8988T (cell line): ENCODE measurements around the gene HCK.
"Not testable (repeated sequence)": the region's sequence is repeated elsewhere in the genome, so short reads cannot be mapped to it uniquely, and the experiment has no call there.

Experiments
- DNase-seq: peaks from one replicate; pipeline ENCODE4 v3.0.0; 2011

The HCK gene

DNA sequence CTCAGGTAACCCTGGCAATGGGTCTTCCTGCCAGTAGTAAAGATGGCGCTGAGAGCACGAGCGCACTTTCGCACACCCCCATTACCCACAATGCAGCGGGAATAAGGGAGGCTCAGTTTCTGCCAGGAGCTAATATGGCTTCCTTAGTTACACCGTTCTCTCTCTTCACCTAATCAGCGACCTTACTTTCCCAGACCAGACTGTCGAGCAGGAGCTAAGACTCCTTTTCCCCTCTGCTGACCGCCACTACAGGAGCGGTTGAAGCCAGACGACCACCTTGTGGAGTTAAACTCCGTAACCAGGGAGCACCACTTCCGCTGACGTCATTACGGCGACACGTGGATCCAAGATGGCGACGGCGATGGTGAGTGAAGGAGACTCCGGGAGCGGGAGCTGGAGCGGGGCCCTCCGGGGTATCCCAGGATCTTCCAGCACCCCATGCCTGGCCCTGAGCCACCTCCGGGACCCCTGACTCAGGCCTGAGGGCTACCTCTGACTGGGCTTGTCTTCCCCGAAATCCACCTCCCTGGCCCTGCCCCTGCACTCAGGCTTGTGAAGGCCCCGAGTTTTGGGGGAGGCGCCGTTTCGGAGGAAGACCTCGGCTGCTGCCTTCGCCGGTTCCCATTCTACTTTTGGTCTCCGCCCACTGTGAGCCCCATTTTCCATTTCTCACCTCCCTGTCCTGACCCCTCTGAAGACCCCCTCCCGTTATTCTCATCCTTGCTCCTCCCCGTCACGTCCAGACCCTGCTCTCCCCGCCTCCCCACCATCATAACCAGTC lies 57.5 kb downstream of the HCK start, which contains the start of gene TM9SF4:
TM9SF4 (plus strand) TSS at position 323 of the 781 bp plus-strand sequence; CDS start at position 350, 27 bp downstream.
- DNase-seq, result peak; percentile 57

DNA sequence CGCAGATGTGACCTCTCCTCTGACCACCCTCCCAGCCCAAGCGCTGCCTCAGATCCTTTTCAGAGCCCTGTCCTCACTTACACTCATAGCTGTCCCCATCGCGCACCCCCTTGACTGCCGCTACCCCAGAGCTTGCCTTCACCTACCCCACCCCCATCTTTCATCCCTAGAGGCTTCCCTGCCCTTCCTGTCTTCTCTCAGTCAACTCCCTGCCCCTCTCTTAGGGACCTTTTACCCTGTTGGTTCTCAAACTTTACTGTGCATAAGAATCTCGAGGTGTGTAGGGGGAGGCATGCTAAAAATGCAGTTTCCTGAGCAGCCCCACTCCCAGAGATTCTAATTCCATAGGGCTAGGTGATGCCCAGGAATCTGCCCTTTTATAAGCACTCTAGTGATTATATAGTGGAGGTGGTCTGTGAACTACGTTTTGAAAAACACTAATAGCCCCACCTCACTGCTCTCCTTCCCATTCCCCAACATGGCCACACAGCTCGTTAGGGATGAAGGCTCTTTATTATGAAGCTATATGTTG lies 58.2 kb downstream of the HCK start:
- no peak for DNase-seq

DNA sequence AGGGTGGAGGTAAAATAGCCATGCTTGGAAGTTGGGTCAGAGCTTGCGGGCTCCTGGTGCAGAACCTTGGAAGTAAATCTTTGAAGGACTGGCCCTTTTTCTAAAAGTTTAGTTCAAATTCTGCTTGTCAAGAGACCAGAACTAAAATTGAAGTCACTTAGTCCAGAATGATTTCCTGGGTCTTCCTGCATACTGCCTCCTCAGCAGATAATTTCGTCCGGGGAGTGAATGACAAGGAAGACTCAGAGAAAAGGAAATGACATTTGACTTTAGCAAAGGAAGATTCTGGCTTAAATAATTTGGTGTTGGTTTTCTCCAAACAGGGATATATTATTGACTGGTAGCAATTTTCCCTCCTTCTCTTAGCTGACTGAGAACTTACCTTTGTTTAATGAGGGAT lies 58.7 kb downstream of the HCK start:
- no peak for DNase-seq

DNA sequence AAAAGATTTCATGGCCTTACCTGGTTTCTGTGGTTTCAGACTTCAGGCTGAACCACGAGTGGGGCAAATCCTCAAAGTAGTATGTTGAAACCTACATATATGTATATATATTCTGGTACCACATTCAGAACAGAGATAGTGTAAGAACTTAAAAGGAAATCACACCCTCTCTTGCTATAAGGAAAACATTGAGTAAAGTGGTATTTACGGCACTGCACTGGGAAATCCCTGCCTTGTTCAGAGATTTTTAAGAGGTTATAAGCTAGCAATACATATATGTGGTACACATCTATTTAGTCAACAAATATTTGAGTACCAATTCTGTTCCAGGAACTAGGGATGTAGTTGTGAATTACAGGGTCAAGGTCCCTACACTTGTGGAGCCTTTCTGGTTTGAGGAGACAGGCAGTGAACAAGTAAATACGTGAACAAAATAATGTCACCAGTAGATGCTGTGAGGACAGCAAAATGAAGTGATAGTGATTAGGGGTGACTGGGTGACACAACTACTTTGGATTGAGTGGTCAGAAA lies 59.2 kb downstream of the HCK start:
- DNase-seq, result no peak

DNA sequence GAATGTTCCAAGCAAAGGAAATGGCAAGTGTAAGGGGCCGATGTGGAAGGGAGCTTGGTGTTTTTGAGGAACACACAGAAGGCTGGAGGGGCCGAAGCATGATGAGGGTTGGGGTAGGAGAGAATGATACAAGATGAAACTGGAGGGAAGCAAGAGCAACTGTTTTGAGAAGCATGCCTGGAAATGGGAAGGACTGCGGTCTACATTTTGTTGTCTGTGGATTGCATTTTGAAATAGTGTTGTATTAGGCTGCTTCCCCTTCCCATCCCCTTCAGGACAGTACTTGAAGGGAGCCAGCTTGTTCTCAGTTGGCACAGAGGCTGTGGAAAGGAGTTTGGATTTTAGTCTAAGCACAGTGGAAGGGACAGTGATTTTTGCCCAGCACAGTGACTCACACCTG lies 59.7 kb downstream of the HCK start:
- no peak for DNase-seq

DNA sequence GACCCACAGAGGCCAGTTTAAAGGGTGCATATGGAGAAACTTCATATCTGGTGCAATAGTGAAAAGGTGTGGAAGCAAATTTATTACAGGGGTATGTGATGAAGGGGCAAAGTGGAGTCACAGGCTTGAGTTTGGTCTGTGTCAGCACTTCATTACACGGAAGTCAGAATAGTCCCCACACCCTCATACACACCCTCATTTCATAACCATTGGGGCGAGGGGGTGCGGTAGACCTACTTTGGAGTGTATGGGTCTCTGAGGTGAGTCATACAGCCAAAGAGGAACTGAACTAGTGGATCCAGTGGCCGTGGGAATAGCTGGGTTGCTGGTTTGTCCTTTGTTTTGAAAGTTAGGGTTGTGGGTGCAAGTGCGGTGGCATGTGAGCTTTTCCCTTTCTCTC lies 60.8 kb downstream of the HCK start:
- DNase-seq, result no peak

DNA sequence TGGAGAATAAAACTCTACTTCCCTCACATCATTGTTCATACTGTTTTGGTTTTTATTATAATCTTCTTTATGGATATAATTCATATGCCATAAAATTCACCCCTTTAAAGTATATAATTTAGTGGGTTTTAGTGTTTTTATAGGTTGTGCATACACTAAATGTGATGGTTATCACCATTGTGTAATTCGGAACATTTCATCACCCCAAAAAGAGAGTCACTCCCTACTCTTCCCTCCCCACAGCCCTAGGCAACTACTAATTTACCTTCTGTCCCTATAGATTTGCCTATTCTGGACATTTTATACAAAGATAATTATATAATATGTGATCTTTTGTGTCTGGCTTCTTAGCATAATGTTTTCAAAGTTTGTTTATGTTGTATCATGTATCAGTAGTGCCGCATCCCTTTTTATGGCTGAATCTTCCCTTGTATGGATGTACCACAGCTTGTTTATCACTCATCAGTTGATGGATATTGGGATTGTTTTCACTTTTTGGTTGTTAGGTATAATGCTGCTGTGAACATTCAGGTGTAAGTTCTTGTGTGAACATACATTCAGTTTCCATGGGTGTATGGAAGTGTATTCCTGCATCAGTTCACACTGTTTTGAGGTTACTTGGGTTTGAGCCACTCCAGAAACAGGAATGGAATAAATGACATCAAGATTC lies 61.7 kb downstream of the HCK start:
- DNase-seq, result no peak

DNA sequence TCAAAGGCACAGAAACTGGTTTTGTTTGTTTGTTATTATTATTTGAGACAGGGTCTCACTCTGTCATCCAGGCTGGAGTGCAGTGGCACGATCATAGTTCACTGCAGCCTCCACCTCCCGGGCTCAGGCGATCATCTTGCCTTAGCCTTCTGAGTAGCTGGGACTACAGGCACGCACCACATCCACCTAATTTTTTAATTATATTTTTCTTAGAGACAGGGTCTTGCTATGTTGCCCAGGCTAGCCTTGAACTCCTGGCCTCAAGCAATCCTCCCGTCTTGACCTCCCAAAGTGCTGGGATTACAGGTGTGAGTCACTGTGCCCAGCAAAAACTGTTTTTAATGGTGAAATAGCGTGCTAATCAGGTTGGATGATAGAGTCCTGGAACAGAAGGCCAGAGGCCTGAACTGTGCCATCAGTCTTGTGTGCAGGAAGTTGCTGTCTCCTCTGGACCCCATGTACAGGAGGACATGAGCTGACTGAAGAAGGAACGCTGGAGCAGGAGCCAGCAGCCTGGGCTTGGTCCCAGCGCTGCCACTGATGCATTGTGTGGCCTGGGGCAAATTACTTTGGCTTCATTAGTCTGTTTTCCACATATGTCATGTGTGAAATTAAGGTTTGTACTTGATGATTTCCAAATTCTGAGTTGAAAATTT lies 62.4 kb downstream of the HCK start:
- DNase-seq, result no peak

DNA sequence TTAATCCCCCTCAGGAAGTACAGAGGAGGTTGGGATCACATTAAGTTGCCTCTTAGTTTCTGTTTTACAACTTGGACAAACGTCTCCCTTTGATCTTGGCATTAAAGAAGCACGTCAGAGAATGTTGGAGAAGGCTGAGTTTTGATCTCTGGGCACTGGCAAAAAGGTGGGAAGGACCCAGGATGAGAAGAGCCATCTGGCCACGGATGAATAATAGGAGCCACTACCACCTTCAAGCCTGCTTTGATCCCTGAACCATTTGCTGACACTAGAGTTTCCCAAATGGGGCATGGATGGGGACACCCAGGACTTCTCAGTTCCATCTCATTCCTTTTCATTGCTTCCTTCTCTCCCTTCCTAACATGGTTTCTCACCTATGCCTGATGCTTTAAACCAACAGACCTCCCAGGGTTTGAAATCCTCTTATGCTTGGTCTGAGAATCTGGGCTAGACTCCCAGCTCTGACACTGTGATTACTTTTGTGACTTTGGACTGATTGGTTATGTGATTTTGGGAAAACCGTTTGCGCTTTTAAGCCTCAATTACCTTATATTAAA lies 63.2 kb downstream of the HCK start:
- no peak for DNase-seq

DNA sequence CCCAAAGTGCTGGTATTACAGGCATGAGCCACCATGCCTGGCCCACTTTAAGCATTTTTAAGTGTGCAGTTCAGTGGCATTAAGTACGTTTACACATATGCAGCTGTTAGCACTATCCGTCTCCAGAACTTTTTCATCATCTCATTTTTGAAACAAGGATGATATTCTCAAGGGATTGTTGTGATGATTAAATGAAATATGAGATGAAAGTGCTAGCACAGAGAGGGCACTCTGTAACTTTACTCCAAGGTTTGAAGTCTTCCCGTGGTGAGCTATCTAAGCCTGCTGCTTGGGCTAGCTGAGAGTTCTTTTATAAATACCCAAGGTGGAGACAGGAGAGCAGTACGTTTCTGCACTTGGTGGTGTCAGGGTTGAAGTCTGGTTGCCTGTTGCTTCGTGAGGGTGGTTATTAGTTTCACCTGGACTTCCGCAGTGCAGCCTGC lies 64.1 kb downstream of the HCK start:
- no peak for DNase-seq

DNA sequence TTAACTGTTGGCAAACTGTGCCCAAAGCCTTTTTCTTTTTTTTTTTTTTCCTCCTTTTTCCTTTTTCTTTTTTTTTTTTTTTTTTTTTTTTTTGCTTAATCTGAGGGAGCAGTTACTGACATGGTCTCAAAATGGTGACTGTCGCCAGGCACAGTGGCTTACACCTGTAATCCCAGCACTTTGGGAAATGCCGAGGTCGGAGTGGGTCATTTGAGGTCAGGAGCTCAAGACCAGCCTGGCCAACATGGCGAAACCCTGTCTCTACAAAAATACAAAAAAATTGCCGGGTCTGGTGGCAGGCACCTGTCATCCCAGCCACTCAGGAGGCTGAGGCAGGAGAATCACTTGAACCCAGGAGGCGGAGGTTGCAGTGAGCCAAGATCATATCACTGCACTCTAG lies 64.8 kb downstream of the HCK start:
- DNase-seq, result not testable (repeated sequence)

DNA sequence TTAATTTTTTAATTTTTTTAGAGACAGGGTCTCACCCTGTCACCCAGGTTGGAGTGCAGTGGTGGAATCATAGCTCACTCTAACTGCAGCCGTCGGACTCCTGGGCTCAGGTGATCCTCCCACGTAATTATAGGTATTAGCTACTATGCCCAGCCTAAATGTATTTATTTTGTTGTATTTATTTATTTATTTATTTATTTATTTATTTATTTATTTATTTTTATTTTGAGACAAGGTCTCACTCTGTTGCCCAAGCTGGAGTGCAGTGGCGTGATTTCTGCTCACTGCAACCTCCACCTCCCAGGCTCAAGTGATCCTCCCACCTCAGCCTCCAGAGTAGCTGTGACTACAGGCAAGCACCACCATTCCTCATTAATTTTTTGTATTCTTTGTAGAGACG lies 66.4 kb downstream of the HCK start:
- not testable (repeated sequence) for DNase-seq

DNA sequence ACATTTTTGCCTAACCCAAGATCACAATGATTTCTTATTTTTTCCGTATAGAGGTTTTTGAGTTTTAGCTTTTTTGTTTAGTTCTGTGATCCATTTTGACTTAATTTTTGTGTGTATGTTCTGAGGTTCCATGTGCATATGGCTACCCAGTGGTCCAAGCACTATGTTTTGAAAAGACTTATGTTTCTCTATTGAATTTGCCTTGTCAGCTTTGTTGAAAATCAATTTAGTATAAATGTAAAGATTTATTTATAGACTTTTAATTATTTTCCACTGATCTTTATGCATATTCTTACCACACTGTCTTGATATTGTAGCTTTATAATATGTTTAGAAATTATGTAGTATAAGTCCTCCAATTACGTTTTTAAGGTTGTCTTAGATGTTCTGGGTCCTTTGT lies 67.7 kb downstream of the HCK start:
- DNase-seq, result no peak

DNA sequence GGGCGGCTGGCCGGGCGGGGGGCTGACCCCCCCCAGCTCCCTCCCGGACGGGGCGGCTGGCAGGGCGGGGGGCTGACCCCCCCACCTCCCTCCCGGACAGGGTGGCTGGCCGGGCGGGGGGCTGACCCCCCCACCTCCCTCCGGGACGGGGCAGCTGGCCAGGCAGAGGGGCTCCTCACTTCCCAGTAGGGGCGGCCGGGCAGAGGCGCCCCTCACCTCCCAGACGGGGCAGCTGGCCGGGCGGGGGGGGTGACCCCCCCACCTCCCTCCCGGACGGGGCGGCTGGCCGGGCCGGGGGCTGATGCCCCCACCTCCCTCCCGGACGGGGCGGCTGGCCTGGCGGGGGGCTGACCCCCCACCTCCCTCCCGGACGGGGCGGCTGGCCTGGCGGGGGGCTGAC lies 69.9 kb downstream of the HCK start:
- not testable (repeated sequence) for DNase-seq

DNA sequence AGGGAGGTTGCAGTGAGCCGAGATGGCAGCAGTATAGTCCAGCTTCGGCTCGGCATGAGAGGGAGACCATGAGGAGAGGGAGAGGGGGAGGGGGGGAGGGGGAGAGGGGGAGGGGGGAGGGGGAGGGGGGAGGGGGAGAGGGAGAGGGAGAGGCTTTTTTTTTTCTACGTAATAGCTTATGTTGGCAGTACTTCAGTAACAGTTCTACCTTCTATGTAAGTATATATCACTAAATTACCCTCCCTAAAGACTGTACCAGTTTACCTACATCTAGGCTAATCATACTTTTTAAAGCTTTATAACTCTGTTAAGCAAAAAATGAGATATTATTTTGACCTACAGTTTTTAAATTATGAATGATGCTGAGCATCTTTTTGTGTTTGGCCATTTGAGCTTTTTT lies 71.0 kb downstream of the HCK start:
- no peak for DNase-seq

DNA sequence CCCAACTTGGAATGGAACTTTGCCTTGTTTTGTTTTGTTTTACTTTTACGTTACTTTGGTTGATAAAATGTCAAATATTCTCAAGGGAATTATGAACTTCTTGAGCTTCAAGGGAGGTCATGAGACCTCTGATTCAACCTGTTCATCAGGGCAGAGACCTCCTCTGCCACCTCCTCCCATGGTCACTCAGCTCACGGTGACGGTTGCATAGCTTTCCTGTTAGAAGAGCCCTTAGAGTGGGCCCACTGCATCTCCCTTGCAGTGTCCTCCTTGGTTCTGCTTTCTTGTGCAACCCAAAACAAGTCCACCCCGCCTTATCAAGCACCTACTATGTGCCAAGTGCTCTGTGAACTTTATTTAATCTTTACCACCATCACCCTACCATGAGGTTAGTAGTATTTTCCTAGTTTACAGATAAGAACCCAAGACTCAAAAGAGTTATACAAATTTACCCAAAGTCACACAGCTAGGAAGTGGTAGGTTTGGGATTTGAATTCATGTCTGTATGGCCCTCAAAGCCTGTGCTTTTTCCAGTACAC lies 72.9 kb downstream of the HCK start:
- DNase-seq, result no peak

DNA sequence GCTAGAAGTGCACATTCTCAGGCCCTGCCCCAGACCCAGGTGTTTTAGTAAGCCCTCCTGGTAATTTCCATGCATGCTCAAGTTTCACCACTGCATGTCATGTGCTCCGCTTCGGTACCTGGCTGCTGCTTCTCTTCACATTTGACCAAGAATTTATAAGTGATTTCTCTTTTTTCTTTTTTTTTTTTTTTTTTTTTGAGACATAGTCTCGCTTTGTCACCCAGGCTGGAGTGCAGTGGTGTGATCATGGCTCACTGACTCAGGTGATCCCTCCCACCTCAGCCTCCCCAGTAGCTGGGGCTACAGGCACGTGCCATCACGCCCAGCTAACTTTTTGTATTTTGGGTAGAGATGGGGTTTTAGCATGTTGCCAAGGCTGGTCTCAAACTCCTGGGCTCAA lies 73.5 kb downstream of the HCK start:
- no peak for DNase-seq

DNA sequence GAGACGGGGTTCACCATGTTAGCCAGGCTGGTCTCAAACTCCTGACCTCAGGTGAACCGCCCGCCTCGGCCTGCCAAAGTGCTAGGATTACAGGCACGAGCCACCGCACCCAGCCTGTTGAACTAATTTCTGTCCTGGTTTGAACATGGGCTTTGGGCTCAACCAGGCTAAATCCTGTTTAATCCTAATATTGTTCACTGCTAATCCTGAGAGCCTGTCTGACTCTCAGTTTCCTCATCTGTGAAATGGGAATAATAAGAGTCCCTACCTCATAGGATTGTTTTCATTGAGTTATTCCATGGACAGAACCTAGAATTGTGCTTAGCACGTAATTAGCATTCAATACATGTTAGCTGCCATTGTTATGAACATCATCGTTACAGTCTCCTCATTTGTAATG lies 74.9 kb downstream of the HCK start:
- no peak for DNase-seq

DNA sequence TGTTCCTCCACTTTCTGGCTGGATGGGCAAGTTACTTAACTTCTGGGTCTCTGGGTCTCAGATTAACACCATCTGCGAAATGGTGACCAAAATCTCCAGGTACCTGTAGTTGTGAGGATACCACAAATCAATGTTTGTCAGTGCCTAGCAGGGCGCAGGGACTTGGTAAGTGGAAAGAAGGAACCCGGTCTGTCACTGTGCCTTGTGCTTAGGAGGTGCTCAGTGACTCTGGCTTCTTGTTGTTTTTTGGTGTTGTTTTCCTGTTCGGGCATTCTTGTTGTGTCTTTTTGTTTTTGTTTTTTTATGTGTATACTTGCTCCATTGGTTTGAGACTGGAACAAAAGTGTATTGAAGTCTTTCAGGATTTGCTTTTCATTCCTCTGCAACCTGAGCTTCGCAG lies 75.3 kb downstream of the HCK start:
- DNase-seq, result no peak

DNA sequence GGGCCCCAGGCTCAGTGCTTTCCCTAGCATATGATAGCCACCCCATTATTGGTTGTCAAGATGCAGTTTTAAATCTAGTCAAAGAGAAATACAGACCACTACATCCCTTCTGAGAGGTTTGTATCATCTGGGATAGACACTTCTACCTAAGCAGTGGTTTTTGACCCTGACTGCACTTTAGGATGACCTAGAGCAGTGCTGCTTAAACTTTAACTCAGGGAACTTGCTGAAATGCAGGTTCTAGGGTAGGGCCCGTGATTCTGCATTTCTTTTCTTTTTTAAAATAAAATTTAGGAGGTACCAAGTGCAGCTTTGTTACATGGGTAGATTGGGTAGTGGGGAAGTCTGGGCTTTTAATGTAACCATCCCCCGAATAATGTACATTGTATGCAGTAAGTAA lies 76.1 kb downstream of the HCK start:
- no peak for DNase-seq

DNA sequence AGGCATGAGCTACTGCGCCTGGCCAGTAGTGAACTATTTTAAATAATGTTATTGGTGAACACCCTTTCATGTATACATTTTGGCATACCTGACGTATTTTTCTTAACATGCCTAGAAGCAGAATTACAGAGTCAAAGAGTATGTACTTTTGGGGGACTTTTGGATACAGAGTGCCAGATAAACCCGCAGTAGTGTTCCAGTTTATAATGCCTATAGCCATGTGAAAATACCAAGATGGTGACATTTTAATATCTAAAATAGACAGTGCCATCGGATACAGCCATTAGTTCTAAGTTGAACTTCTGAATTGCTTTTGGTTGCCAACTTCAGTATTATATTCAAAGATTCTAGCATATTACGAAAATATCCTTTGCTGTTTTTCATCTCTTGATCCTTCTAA lies 77.8 kb downstream of the HCK start:
- no peak for DNase-seq

DNA sequence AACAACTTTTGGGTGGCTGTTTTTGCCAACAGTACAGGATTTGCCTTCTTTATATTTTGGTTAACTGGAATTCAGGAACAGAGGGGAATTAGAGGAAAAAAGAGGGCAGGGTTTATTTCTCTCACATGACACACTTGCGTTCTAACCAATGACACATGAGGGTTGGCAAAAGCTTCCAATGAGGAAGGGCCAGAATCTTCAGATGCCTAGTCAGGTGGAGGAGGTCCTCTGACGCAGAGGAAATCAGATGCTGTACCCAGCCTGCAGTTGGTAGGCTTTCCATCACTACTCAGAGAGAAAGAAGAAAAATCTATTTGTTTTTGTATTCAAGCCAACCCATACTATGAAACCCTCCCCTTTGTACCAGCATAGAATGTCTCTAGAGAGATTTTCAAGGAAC lies 78.3 kb downstream of the HCK start:
- no peak for DNase-seq

DNA sequence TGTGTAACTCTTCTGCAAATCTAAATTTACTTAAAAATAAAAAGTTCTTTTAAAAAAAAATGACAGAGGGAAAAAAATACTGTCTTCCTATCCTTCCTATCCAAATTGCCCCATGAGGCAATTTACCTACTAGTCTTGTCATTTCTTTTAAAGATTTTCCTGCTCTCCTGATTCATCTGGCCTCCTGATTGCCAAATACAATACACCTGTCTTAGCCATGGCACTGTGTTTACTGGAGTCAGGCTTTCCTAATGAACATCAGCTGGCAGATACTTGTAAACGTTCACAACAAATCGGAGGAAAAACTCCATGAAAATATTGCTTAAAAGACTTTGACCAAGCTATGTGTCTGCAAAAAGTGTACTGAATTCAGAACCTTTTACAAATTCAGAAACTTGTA lies 78.9 kb downstream of the HCK start:
- DNase-seq, result no peak
